Glutamatergic neuron (in vitro differentiated cells): ENCODE data around the gene PKM. TPM values are rescaled to one million over a fixed set of nuclear protein-coding genes. Genes with fewer than 3 reads are reported as not detected.
"Not testable (repeated sequence)": the region's sequence is repeated elsewhere in the genome, so short reads cannot be mapped to it uniquely, and the experiment has no call there.

Experiments
- DNase-seq: peaks from one replicate; pipeline ENCODE4 v3.0.0; 2022
- H3K27ac Mint-ChIP-seq: one replicate; pipeline ENCODE4 v1.8.0; 2020; ENCODE audit warnings: mild to moderate bottlenecking, mixed read lengths, inconsistent platforms; ENCODE audit not compliant: unreplicated experiment
- H3K27me3 Mint-ChIP-seq: one replicate; pipeline ENCODE4 v1.8.0; 2020; ENCODE audit warnings: mild to moderate bottlenecking, moderate library complexity, mixed read lengths, inconsistent platforms; ENCODE audit not compliant: unreplicated experiment
- H3K36me3 Mint-ChIP-seq: one replicate; pipeline ENCODE4 v1.8.0; 2020; ENCODE audit warnings: mild to moderate bottlenecking, mixed read lengths, inconsistent platforms; ENCODE audit not compliant: unreplicated experiment
- H3K4me1 Mint-ChIP-seq: one replicate; pipeline ENCODE4 v1.8.0; 2020; ENCODE audit warnings: mild to moderate bottlenecking, low read depth, mixed read lengths, inconsistent platforms; ENCODE audit not compliant: unreplicated experiment
- H3K4me3 Mint-ChIP-seq: one replicate; pipeline ENCODE4 v1.8.0; 2020; ENCODE audit warnings: mild to moderate bottlenecking, mixed read lengths, inconsistent platforms; ENCODE audit not compliant: unreplicated experiment
- H3K9me3 Mint-ChIP-seq: one replicate; pipeline ENCODE4 v1.8.0; 2020; ENCODE audit warnings: mild to moderate bottlenecking, moderate library complexity, mixed read lengths, inconsistent platforms; ENCODE audit not compliant: unreplicated experiment
- CTCF ChIP-seq: fragments of 200-600 bp; sonication (generic); IDR thresholded peaks from one replicate; pipeline ENCODE4 v1.5.0; 2021; ENCODE audit not compliant: partially characterized antibody, unreplicated experiment
- long read RNA-seq: library from polyadenylated mRNA; unstranded; transcript quantifications from one replicate; pipeline ENCODE4 v2.0.0, GENCODE V29; 2020; ENCODE audit not compliant: unreplicated experiment
- total RNA-seq: library from RNA; stranded (reverse); fragmentation: NEBNext Ultra II Directional; extraction: Animal tissue kit (Norgen Biotek cat#: 25700); gene quantifications from one replicate; pipeline ENCODE4 v1.2.1, GENCODE V29; 2021; ENCODE audit not compliant: unreplicated experiment

Gene PKM
- total RNA-seq, result 949 TPM
- long read RNA-seq, transcript PKM-202 (11 exons, 2,318 nt), result major isoform, 399 of 717 reads
- long read RNA-seq, partial matches to known transcripts, result 40 of 717 reads
- long read RNA-seq, other reads (novel, unspliced or antisense), result 275 of 717 reads

- Mint-ChIP-seq H3K36me3 (no peaks in the 10 kb centered on the region), H3K4me3 (peak within 1 kb of the TSS; percentile 91), H3K27ac (peak within 1 kb of the TSS; percentile 96), H3K27me3 (peaks cover 18% of the 10 kb centered on the region), H3K9me3 (peaks cover 23% of the 10 kb centered on the region), H3K4me1 (peaks cover 32% of the 10 kb centered on the region)
- TF ChIP-seq CTCF, result no peak
- peak; percentile 98 for DNase-seq
These were observed at the start of gene PKM for GRCh38 chr15:72231066-72231832. Gene PKM, minus strand, starts transcription at chr15:72231190. Its CDS starts 12,093 bp downstream, at chr15:72219097.

- peaks cover 2% of the 10 kb centered on the region for H3K9me3 Mint-ChIP-seq
- TF ChIP-seq CTCF, result no peak
- no peak overlapping the region for H3K27ac Mint-ChIP-seq
- no peaks in the 10 kb centered on the region for H3K36me3 Mint-ChIP-seq
- DNase-seq, result no peak
- no peaks in the 10 kb centered on the region for H3K27me3 Mint-ChIP-seq
- no peaks in the 10 kb centered on the region for H3K4me1 Mint-ChIP-seq
- no peak overlapping the region for H3K4me3 Mint-ChIP-seq
These were observed 49.8 kb upstream of the PKM start for GRCh38 chr15:72280751-72281150.

GRCh38 chr15:72278737-72279136, 47.7 kb upstream of the PKM start:
- H3K4me3 Mint-ChIP-seq, result no peak overlapping the region
- peaks cover 1% of the 10 kb centered on the region for H3K27me3 Mint-ChIP-seq
- no peak for TF ChIP-seq CTCF
- H3K4me1 Mint-ChIP-seq, result no peaks in the 10 kb centered on the region
- peaks cover 2% of the 10 kb centered on the region for H3K9me3 Mint-ChIP-seq
- no peak overlapping the region for H3K27ac Mint-ChIP-seq
- H3K36me3 Mint-ChIP-seq, result no peaks in the 10 kb centered on the region
- DNase-seq, result no peak

- Mint-ChIP-seq H3K4me1 (peaks cover 2% of the 10 kb centered on the region), H3K9me3 (peaks cover 3% of the 10 kb centered on the region), H3K27ac (no peak overlapping the region), H3K4me3 (no peak overlapping the region), H3K27me3 (peaks cover 3% of the 10 kb centered on the region), H3K36me3 (no peaks in the 10 kb centered on the region)
- no peak for TF ChIP-seq CTCF
- DNase-seq, result no peak
These were observed 45.3 kb upstream of the PKM start for GRCh38 chr15:72276326-72276700.

- H3K9me3 Mint-ChIP-seq, H3K27ac Mint-ChIP-seq, H3K4me1 Mint-ChIP-seq, H3K27me3 Mint-ChIP-seq, DNase-seq, H3K4me3 Mint-ChIP-seq, H3K36me3 Mint-ChIP-seq: not testable (repeated sequence)
These were observed 44.8 kb upstream of the PKM start for GRCh38 chr15:72275635-72276325.
